ENCODE measurements around the gene SMARCA2. TPM values are rescaled to one million over a fixed set of nuclear protein-coding genes. Genes with fewer than 3 reads are reported as not detected.

Gene SMARCA2
- total and polyA plus RNA-seq, 5 experiments from 2014 or later, result 36.1 to 238 (median 78.7) TPM

- Mint-ChIP-seq H3K4me1 (peaks cover 59 to 98% (median 95%) of the 10 kb centered on the region in 4 donors), H3K4me3 (peak overlapping the region in 7 of 10 donors; percentile 5 to 61 (median 12)), H3K9me3 (no peaks in the 10 kb centered on the region), H3K27me3 (no peaks in the 10 kb centered on the region), H3K27ac (peak overlapping the region in 7 of 10 donors; percentile 6 to 67 (median 53)), H3K36me3 (peaks cover 0 to 56% (median 7%) of the 10 kb centered on the region in 3 donors)
- ATAC-seq (no peak), DNase-seq (no peak)
- POLR2A ChIA-PET, result interaction anchor here (2.1 to 2.8 kb wide), 2 partner anchors 10 to 13 kb away, joined by 8 to 11 read pairs; partner anchors contain the start of gene SMARCA2
These were observed 12.5 kb downstream of the SMARCA2 start for GRCh38 chr9:2027543-2028160.

- peaks cover 5 to 68% (median 17%) of the 10 kb centered on the region in 3 donors for H3K36me3 Mint-ChIP-seq
- no peak for ATAC-seq
- H3K27me3 Mint-ChIP-seq, result no peaks in the 10 kb centered on the region
- H3K4me3 Mint-ChIP-seq, result peak overlapping the region in 6 of 10 donors; percentile 15 to 61 (median 36)
- H3K4me1 Mint-ChIP-seq, result peaks cover 48 to 86% (median 84%) of the 10 kb centered on the region in 4 donors
- peak overlapping the region in 5 of 10 donors; percentile 20 to 84 (median 58) for H3K27ac Mint-ChIP-seq
- DNase-seq, result no peak
- POLR2A ChIA-PET, result interaction anchor here (2.1 kb wide), 1 partner anchor 11 kb away, joined by 11 read pairs; no protein-coding TSS in a partner anchor
- H3K9me3 Mint-ChIP-seq, result no peaks in the 10 kb centered on the region
These were observed 13.7 kb downstream of the SMARCA2 start for GRCh38 chr9:2028888-2029287.

DNA sequence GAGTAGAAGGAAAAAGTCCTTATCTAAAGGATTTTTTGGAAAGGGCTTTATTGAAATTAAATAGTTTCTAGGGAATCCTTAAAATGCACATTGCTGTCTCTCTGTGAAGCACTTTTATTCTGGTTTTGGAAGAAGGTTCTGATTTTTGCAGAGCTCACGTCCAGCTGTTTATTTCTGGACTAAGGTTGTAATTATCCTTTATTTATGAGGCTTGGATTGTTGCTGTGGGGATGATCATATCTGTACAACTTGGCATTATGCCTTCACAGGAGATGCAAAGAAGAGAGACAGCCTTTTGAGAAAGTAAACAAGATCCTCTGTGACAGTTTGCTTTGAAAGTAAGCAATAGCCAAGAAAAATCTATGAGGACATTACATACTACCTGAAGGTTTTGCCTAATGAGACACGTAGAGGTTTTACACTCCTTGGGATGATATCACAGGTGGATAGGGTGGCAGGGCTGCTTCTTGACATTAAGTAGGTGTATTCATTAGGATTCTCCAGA is 14.6 kb downstream of the SMARCA2 start:
- Mint-ChIP-seq H3K4me1 (peaks cover 43 to 79% (median 76%) of the 10 kb centered on the region in 4 donors), H3K27ac (peak overlapping the region in 9 of 10 donors; percentile 1 to 70 (median 23)), H3K4me3 (peak overlapping the region in 4 of 10 donors; percentile 12 to 48 (median 26)), H3K9me3 (no peaks in the 10 kb centered on the region), H3K36me3 (peaks cover 9 to 72% (median 26%) of the 10 kb centered on the region in 3 donors), H3K27me3 (no peaks in the 10 kb centered on the region)
- no peak for ATAC-seq
- DNase-seq, result no peak
- POLR2A ChIA-PET, result interaction anchor here (1.6 kb wide), 1 partner anchor 13 kb away, joined by 4 read pairs; no protein-coding TSS in a partner anchor

DNA sequence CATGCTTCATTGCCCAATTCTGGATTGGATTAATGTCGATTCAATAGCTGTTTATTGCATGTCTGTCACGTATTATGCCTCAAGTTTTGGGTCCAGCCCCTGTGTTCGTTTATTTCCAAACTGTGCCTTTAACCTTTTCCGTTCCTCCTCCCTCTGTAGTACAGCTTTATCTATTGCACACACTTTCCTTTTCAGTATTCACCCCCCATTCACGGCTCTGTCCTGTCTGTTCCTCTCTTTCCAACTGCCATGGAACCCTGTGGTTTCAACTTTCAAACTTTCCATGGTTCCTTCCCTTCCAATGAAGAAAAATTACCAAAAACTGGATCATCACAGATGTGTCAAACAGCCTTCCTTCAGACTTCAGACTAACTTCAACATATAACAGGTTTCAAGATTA is 17.1 kb downstream of the SMARCA2 start:
- POLR2A ChIA-PET, result interaction anchor here (1.1 kb wide), 1 partner anchor 14 kb away, joined by 3 read pairs; no protein-coding TSS in a partner anchor

DNA sequence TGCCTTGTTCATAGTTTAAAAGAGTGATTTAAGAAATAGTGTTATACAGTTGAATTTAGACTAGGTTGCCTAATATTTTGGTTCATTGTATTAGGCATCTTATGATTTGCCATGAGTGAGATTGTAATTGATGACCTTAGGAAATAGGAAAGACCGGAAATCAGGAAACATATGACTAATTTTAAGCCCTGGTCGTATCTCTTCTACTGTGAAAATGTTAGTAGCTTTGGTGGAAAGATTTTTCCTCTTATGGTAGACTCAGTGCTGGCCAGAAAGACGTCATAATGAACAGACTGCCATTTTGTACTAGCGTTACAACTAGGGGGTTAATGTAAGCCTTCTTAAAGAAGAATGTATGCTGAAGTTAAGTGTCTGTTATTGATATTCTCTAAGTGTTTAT is 21.7 kb downstream of the SMARCA2 start:
- POLR2A ChIA-PET, result no interaction called here
- Mint-ChIP-seq H3K4me3 (no peak overlapping the region), H3K27ac (peak overlapping the region in 6 of 10 donors; percentile 0 to 69 (median 16)), H3K27me3 (no peaks in the 10 kb centered on the region), H3K36me3 (peaks cover 14 to 91% (median 48%) of the 10 kb centered on the region in 3 donors), H3K9me3 (no peaks in the 10 kb centered on the region), H3K4me1 (peaks cover 25 to 41% (median 33%) of the 10 kb centered on the region in 4 donors)
- no peak for DNase-seq
- no peak for ATAC-seq

More for the DNA sequence above, 17.1 kb downstream of the SMARCA2 start:
- DNase-seq (no peak), ATAC-seq (no peak)
- Mint-ChIP-seq H3K27me3 (no peaks in the 10 kb centered on the region), H3K36me3 (peaks cover 9 to 87% (median 34%) of the 10 kb centered on the region in 3 donors), H3K27ac (peak overlapping the region in 7 of 10 donors; percentile 1 to 82 (median 38)), H3K9me3 (no peaks in the 10 kb centered on the region), H3K4me3 (peak overlapping the region in 1 of 10 donors; percentile 5), H3K4me1 (peaks cover 37 to 68% (median 63%) of the 10 kb centered on the region in 4 donors)

DNA sequence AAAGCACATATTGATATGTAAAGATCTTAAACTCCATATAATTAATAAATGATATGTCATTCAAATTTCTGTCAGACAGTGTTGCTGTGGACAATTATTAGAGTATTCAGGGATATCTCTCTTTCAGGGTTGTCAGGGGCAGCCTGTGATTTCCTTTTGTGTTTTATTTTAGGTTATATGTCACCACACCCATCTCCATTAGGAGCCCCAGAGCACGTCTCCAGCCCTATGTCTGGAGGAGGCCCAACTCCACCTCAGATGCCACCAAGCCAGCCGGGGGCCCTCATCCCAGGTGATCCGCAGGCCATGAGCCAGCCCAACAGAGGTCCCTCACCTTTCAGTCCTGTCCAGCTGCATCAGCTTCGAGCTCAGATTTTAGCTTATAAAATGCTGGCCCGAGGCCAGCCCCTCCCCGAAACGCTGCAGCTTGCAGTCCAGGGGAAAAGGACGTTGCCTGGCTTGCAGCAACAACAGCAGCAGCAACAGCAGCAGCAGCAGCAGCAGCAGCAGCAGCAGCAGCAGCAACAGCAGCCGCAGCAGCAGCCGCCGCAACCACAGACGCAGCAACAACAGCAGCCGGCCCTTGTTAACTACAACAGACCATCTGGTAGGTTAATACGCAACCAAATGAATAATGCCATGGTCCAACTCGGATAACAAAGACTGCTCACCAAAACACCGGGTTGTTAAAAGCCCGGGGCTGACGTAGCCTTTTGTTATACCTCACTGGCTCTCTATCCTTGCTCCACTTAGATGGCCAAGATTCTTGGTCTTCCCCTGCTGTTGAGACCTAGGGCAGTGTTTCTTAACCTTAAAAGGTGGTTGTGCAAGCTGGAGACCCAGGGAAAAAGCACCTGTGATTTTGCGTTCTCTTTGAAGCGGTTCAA is 24.4 kb downstream of the SMARCA2 start:
- no peak for DNase-seq
- POLR2A ChIA-PET, result no interaction called here
- ATAC-seq, result no peak
- Mint-ChIP-seq H3K4me3 (no peak overlapping the region), H3K4me1 (peaks cover 35 to 58% (median 49%) of the 10 kb centered on the region in 4 donors), H3K36me3 (peaks cover 7 to 89% (median 39%) of the 10 kb centered on the region in 3 donors), H3K27me3 (no peaks in the 10 kb centered on the region), H3K27ac (peak overlapping the region in 2 of 10 donors; percentile 52 to 56), H3K9me3 (no peaks in the 10 kb centered on the region)

DNA sequence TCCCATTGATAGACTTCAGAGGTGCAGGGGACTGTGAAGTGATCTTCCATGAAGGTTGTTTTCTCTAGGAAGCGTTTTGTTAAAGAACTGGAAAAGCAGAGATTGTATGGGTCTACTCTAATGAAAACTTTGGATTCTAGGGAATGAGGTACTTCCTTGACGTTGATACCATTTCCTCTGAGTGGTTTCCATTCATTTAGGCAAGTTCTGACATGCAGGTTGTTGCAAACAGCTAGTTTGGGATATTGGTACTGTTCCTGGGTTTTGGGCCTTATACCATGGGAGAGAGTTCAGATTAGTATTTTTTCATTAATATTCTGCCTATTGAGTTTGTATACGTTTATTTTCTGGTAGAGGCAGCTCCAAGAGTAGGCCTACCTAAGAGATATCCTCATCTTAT is 25.7 kb downstream of the SMARCA2 start:
- Mint-ChIP-seq H3K4me3 (no peak overlapping the region), H3K36me3 (peaks cover 5 to 96% (median 37%) of the 10 kb centered on the region in 3 donors), H3K9me3 (no peaks in the 10 kb centered on the region), H3K27me3 (no peaks in the 10 kb centered on the region), H3K4me1 (peaks cover 35 to 66% (median 55%) of the 10 kb centered on the region in 4 donors), H3K27ac (peak overlapping the region in 3 of 10 donors; percentile 3 to 58 (median 39))
- DNase-seq, result no peak
- POLR2A ChIA-PET, result interaction anchor here (1.5 kb wide), 1 partner anchor 25 kb away, joined by 5 read pairs; the partner anchor contains the start of gene SMARCA2
- no peak for ATAC-seq

- no peak for DNase-seq
- H3K27ac Mint-ChIP-seq, result peak overlapping the region in 6 of 10 donors; percentile 4 to 85 (median 54)
- H3K9me3 Mint-ChIP-seq, result no peaks in the 10 kb centered on the region
- POLR2A ChIA-PET, result interaction anchor here (1.5 kb wide), 1 partner anchor 26 kb away, joined by 5 read pairs; the partner anchor contains the start of gene SMARCA2
- no peak for ATAC-seq
- peaks cover 5 to 96% (median 36%) of the 10 kb centered on the region in 3 donors for H3K36me3 Mint-ChIP-seq
- no peak overlapping the region for H3K4me3 Mint-ChIP-seq
- no peaks in the 10 kb centered on the region for H3K27me3 Mint-ChIP-seq
- peaks cover 33 to 57% (median 49%) of the 10 kb centered on the region in 4 donors for H3K4me1 Mint-ChIP-seq
These were observed 26.6 kb downstream of the SMARCA2 start for GRCh38 chr9:2041736-2042135.

- H3K9me3 Mint-ChIP-seq, result no peaks in the 10 kb centered on the region
- peak overlapping the region in 3 of 10 donors; percentile 7 to 36 (median 18) for H3K4me3 Mint-ChIP-seq
- peaks cover 34 to 56% (median 49%) of the 10 kb centered on the region in 4 donors for H3K4me1 Mint-ChIP-seq
- peak overlapping the region in 7 of 10 donors; percentile 38 to 92 (median 82) for H3K27ac Mint-ChIP-seq
- no peaks in the 10 kb centered on the region for H3K27me3 Mint-ChIP-seq
- no peak for ATAC-seq
- DNase-seq, result no peak
- POLR2A ChIA-PET, result interaction anchor here (1.5 to 1.7 kb wide), 2 partner anchors 10 to 28 kb away, joined by 5 to 7 read pairs; partner anchors contain the start of gene SMARCA2
- peaks cover 10 to 91% (median 40%) of the 10 kb centered on the region in 3 donors for H3K36me3 Mint-ChIP-seq
These were observed 28.1 kb downstream of the SMARCA2 start for GRCh38 chr9:2043243-2043642.

DNA sequence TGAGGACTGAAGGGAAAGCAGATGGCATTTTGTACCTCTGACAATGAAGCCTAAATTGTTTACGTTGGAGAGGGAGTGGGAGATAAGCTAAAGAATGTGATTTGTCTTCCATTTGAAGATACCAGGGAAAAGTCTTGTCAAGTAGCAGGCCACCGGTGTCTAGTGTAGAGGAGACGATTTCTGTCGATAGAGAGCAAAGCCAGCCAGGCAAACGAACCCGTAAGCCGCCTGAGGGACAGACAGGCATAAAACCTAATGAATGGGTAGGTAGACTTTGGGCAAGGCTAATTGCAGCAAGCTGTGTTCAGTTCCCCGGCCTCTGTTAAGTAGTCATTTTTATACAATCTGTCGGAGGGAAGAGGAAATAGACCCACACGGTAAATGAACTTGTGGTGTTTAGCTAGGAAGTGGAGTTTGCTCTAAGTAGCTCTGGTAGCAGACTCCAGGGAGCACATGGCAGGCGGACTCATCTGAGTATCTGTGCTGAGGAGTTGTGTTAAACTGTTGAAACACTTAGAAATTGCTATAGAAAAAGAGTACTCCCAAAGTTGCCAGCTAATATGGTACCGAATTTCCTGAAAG is 28.8 kb downstream of the SMARCA2 start:
- Mint-ChIP-seq H3K36me3 (peaks cover 10 to 88% (median 40%) of the 10 kb centered on the region in 3 donors), H3K27me3 (no peaks in the 10 kb centered on the region), H3K9me3 (no peaks in the 10 kb centered on the region), H3K27ac (peak overlapping the region; percentile 38 to 92 (median 84)), H3K4me3 (peak overlapping the region in 7 of 10 donors; percentile 8 to 63 (median 39)), H3K4me1 (peaks cover 29 to 60% (median 51%) of the 10 kb centered on the region in 4 donors)
- POLR2A ChIA-PET, result interaction anchor here (1.0 to 1.7 kb wide), 3 partner anchors 9 to 29 kb away, joined by 3 to 7 read pairs (median 5); partner anchors contain the start of gene SMARCA2
- ATAC-seq, result peak; percentile 60 to 77
- DNase-seq, result peak in 2 of 10 donors; percentile 15 to 17

DNA sequence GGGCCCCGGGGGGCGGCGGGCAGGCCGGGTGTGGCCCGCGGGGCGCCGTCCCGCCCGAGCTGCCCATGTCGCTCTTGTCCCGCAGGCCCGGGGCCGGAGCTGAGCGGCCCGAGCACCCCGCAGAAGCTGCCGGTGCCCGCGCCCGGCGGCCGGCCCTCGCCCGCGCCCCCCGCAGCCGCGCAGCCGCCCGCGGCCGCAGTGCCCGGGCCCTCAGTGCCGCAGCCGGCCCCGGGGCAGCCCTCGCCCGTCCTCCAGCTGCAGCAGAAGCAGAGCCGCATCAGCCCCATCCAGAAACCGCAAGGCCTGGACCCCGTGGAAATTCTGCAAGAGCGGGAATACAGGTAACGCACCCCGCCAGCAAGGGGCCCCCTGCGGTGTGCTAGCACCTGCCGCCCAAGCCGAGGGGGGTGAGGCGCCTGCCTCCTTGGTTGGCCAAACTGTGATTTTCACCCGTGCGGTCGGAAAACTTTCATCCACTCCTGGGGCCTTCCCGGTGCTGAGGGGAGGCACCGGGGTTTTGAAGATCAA is 32.1 kb downstream of the SMARCA2 start:
- peaks cover 5 to 79% (median 18%) of the 10 kb centered on the region in 3 donors for H3K36me3 Mint-ChIP-seq
- peaks cover 27 to 63% (median 59%) of the 10 kb centered on the region in 4 donors for H3K4me1 Mint-ChIP-seq
- ATAC-seq (no peak), DNase-seq (no peak)
- peak overlapping the region in 3 of 10 donors; percentile 29 to 73 (median 53) for H3K27ac Mint-ChIP-seq
- POLR2A ChIA-PET, result interaction anchor here (1.9 kb wide), 1 partner anchor 30 kb away, joined by 9 read pairs; no protein-coding TSS in a partner anchor
- no peak overlapping the region for H3K4me3 Mint-ChIP-seq
- H3K27me3 Mint-ChIP-seq, result no peaks in the 10 kb centered on the region
- H3K9me3 Mint-ChIP-seq, result no peaks in the 10 kb centered on the region
